HG03060 (cell line): ENCODE measurements around the gene PPP4R3A.
"Not testable (repeated sequence)": the region's sequence is repeated elsewhere in the genome, so short reads cannot be mapped to it uniquely, and the experiment has no call there.

Source experiments
- ATAC-seq: cut with Tn5 transposase; IDR thresholded peaks from one replicate; pipeline ENCODE4 v1.9.1; 2021; ENCODE audit warnings: low read depth, moderate number of reproducible peaks; ENCODE audit not compliant: unreplicated experiment

The PPP4R3A gene

DNA sequence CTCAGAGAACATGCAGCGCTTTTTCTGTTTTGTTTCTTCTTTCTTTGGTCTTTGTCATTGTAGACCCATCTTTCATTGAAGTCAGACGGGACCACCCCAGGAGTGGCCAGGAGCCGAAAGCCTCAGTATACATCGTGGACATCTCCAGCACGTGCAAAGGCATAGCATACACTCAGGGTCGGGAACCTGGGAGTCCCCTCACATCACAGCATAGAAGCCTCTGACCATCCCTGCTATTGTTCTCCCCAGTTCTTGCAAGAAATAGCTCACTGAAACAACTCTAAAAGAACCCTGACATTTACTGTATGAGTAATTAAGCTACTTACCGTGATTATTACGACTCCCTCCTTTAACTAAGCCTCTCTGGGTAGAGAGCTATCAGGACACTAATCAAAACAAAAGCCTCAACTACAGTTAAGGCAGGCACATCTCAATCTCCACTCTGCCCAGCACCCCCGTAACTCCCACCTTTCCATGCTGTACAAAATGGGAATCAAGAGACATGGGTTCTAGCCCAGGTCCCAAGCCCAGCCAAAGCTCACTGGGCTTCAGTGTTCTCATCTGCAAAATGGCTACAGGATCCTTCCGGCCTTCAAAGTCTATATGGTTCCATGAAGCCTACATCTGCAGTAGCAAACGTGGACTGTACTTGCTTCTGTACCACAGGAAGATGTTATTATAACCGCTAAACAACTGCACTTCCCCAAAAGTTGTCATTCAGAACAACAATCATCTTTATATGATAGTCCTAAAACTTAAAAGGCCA, 99.2 kb downstream of the PPP4R3A start:
- no peak for ATAC-seq

DNA sequence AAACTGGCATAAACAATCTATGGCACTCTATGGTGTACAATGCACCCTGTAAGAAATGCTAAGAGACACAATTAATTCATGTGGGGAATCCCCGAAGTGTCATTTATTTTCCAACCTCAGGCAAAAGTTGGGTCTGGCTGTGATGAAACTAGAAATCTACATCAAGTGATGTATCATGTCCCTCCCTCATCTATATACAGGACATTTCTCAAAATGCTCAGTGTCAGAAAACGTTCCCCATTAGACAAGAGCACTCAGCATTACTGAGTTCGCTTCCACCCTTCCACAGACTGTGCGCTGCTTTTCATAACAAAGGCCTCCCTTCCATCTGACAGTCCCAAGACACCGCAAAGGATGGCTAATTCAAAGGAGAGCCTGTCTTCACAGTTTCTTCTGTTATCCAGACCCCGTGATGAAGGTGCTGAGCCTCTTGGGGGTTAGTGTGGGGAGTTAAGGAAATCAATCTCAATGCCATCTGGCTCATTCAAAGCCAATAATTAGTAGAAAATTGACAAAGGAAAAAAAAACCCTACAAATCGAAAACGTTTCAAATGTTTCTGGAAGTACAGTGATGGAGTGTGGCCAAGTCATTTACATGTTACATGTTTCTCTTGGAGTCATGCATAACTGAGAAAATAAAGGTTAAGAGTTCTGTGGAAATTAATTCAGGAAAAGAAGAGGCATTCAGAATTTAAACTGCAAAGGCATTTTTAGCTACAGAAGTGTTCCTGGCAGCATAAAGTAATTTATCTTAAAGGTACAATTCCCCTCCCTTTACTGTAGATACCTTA, 100.0 kb downstream of the PPP4R3A start:
- no peak for ATAC-seq

DNA sequence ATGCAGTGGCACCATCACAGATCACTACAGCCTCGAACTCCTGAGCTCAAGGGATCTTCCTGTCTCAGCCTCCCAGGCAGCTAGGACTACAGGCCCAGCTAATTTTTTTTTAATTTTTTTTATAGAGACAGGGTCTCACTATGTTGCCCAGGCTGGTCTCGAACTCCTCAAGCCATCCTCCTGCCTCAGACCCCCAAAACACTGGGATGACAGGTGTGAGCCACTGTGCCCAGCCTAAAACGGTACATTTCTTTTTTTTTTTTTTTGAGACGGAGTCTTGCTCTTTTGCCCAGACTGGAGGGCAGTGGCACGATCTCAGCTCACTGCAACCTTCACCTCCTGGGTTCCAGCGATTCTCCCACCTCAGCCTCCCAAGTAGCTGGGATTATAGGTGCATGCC, 100.9 kb downstream of the PPP4R3A start:
- not testable (repeated sequence) for ATAC-seq
